Stimulated activated CD8-positive, alpha-beta memory T cell treated with anti-CD3 and anti-CD28 coated beads, Interleukin-7, amount 100 ng/mL, for 24 hours (primary cell): ENCODE measurements around the gene KANSL3.
"Not testable (repeated sequence)": the region's sequence is repeated elsewhere in the genome, so short reads cannot be mapped to it uniquely, and the experiment has no call there.

Source experiments
- DNase-seq: peaks from one replicate; pipeline ENCODE4 v3.0.0-alpha.2; 2020; ENCODE audit warnings: low read depth

Gene KANSL3

DNA sequence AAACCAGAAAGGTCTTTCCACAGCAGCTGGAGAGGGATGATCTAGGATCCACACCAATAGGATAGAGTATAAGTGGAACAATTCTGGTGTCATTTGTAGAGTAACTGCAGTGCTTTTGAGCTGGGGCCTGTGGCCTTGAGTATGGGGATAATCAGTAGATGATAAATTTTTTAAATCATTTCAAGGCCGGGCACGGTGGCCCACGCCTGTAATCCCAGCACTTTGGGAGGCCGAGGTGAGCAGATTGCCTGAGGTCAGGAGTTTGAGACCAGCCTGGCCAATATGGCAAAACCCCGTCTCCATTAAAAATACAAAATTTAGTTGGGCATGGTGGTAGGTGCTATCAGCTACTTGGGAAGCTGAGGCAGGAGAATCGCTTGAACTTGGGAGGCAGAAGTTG lies 80.7 kb downstream of the KANSL3 start:
- DNase-seq = not testable (repeated sequence)

DNA sequence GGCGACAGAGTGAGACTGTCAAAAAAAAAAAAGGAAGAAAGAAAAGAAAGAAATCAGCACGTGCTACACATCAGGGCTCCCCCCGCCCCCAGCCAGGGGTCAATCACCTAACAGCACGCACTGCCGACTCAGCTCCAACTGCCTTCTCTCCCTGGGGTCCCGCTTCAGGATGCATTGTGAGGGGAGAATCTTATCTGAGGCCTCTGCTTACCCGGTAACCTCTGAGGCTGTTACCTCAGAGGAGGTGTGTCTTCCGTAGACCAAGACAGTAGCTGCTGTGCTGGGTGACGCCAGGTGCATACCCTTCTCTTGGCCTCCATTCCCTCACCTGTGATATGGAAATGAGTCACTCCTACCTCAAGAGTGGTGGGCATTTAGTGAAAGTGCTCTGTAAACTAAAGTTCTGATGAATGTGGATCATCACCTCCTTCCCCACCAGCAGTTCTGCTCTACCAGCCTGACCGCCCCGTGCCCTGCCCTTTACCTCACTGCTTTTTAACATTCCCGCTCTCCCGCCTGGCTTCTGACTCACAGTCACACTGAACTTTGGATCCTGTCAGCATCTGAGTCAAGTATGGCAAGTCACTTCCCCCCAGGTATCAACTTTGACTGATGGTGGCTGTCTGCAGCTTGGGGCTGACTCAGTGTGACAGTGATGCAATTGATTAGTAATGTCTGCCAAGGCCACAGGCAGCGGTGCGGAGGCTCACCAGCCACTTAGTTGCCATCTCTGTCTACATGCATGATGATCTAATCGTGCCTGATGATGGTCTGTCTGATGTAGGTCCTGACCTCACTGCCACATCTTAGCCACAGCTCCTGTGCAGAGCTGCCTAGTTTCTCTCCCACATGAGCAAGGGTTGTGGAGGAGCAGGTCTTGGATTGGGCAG lies 81.4 kb downstream of the KANSL3 start:
- DNase-seq = no peak

DNA sequence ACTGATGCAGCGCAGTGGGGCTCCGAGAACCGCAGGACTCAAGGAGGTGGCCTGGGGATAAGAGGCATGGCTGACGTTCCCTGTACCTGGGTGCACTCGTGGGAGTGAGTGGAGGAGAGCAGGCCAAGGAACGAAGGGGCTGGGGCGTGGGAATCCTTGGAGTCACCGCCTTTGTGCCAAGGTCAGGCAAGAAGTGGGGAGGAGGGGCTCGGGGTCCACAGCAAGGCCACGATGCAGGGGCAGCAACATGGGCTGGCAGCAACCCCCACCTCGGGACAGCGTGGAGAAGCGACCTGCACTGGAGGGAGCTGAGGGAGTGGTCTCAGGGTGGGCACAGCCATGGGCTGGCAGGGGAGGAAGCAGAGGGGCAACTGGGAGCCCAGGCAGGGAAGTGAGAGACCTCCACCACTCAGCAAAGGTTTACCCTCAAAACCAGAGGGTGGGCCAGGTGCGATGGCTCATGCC lies 82.9 kb downstream of the KANSL3 start:
- DNase-seq = no peak

DNA sequence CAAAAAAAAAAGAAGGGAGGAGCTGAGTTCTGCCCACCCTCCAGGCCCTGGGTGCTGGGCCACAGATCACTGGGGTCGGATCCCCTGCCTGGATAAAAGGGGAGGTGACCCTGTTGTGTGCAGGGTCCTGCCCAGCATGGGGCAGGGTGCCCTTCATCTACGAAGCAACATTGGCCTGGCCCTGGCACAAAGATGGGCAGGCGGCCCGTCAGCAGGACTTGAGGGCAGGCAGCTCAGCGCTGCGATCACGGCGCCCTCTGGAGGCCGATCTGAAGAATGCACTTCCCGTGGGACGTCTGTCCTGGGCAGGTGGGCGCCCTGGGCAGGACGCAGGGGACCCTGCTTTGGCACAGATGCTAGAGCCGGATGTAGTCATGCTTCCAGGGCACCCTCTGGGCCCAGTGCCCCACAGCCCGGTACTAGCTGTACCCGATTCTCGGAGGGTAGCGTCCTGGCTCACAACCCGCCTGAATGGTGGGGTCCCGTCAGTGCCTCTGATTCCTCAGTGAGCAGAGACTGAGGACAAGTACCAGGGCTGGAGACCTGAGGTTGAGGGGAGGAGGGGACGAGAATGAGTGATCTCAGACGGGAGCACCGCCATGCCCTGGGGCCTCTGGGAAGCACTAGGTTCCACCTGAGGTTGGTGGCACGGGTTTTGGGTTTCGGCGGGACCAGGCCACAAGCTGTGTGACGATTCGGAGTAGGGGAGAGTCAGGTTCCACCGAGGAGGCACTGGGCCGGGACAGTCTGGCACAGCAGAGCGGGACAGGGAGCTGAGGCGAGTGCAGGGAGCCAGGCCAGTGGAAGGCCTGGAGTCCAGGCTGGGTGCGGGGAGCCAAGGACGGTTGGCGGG lies 83.6 kb downstream of the KANSL3 start:
- DNase-seq = no peak

DNA sequence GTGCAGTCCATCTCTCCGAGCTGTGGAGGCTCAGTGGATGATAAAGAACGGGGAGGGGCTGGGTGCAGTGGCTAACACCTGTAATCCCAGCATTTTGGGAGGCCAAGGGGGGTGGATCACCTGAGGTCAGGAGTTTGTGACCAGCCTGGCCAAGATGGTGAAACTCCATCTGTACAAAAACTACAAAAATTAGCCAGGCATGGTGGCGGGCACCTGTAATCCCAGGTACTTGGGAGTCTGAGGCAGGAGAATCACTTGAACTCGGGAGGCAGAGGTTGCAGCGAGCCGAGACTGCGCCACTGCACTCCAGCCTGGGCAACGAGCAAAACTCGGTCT lies 84.2 kb downstream of the KANSL3 start:
- not testable (repeated sequence) for DNase-seq

DNA sequence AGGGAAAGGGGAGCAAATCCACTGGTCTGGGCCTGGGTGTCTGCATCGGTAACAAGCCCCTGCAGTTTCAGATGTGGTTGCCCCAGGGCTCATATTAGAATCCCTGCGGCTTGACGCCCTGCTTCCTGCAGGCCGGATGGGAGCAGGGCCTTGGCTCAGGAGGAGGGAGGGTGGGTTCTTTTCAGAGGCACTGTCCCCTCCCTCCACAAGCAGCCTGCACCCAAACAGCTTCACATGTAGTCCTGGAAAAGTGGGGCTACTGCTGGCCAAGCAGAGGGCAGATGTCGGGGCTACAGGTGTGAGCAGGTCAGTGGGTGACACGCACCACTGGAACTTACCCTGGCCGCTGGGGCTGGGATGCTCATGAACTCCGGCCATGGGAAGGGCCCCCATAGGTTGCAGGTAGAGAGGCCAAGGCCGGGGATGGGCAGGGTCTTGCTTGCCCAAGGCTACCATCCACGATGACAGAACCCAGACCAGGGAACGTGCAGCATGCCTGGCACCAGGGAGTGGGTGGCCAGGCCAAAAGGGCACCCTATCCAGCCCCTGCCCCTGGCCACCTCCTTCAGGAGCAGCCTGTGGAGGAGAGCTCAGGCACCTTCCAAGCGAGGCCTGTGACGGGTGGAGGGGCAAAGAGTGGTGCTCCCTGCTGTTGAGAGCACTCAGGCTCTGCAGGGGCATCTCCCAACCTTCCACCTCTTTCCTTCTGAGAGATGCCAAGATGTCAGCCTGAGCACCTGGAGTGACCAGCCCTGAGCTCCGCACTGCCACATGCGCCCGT lies 84.7 kb downstream of the KANSL3 start:
- DNase-seq = no peak

DNA sequence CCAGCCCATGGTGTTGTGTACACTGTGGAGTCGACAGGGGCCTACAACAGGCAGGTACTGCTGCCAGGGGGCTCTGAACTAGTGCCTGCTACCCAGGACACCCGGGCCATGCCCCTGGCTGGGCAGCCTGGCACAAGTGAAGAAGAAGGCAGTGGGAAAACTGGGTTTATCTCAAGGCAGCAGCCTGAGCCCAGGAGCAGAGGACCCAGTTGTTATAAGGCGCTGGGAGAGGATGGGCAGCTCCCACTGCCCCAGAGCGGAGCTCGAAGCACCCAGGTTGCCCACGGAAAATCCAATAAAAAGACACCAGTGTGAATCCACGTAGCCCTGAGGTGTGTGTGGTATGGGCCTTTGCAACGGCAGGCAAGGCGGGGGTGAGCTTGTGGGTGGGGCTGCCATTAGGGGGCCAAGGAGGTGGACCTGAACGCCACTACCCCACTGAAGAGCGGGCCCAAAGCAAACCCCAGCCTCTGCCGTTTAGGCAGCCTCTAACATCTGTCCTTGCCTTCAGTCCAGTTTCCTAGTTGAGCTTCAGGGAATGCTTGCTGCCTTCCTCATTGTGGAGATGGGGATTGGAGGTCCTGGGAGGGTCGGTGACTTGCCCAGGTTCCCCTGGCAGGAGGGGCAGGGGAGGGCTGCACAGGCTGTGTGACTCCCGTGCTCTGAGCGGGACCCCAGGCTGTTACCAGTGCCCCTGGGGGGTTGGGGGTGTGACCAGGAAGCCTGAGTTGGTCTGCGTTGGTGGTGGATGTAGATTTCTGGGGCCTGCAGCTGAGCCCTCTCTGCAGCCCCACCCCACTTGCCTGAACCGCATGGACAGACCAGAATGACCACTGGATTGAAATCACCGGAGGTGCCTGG lies 85.6 kb downstream of the KANSL3 start:
- no peak for DNase-seq

DNA sequence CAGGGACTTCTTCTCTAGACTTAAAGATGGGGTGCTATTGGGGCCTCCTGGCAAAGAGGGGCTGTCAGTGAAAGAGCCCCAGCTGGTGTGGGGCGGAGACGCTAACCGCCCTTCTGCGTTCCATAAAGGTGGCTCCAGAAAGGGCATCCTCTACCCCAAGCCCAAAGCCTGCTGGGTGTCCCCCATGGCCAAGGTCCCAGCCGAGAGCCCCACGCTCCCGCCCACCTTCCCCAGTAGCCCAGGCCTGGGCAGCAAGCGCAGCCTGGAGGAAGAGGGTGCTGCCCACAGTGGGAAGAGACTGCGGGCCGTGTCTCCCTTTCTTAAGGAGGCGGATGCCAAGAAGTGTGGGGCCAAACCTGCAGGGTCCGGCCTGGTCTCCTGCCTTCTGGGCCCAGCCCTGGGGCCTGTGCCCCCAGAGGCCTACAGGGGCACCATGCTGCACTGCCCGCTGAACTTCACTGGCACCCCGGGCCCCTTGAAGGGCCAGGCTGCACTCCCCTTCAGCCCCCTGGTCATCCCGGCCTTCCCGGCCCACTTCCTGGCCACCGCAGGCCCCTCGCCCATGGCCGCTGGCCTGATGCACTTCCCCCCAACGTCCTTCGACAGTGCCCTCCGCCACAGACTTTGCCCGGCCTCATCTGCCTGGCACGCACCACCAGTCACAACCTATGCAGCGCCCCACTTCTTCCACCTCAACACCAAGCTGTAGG lies 86.4 kb downstream of the KANSL3 start:
- DNase-seq = no peak

DNA sequence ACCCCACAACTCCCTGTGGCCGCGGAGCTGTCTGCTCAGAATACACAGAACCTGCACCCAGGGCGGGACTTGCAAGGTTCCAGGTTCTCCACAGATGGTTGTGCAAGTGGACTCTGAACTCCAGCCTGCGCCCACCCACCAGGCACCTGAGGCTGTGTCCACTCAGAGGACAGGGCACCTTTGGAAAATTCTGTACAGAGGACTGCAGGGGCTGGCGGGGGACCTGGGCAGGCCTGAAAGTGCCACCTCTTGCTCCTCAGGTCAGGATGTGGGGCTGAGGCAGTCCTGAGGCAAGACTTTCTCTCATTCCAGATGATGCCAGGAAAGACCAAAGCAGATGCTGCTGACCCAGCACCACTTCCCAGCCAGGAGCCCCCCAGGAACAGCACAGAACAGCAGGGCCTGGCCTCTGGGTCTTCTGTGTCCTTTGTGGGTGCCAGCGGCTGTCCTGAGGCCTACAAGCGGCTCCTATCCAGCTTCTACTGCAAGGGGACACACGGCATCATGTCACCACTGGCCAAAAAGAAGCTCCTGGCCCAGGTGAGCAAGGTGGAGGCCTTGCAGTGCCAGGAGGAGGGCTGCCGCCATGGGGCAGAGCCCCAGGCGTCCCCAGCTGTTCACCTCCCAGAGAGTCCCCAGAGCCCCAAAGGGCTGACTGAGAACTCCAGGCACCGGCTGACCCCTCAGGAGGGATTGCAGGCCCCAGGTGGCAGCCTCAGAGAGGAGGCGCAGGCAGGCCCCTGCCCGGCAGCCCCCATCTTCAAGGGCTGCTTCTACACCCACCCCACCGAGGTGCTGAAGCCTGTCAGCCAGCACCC lies 87.1 kb downstream of the KANSL3 start:
- no peak for DNase-seq

DNA sequence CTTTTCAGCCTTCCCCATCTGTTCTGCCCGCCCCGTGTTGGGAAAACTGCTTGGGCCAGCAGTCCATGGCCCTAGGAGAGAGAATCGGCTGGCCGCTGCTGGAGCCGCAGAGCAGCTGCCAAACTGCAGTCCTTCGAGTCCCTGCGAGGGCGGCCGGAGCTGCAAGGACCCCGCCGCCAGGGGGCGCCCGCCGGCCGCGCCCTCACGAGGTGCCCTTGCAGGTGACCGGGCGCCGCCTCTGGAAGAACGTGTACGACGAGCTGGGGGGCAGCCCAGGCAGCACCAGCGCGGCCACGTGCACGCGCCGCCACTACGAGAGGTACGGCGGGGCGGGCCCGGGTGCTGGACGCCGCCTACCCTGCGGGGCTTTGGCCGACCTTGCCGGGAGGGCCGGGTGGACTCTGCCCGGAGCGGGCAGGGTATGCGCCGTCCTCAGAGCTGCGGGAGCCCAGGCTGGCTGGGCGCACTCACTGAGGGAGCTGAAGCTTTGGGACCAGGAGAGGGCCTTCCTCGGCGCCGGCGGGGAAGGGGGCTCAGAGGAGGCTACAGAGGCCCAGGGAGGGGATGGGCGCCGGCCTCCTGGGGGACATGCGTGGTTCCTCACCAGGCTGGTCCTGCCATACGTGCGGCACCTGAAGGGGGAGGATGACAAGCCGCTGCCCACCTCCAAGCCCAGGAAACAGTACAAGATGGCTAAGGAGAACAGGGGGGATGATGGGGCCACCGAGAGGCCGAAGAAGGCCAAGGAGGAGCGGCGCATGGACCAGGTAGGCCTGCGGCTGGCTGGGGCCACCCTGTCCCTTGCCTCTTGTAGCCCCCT lies 87.9 kb downstream of the KANSL3 start:
- DNase-seq = no peak

DNA sequence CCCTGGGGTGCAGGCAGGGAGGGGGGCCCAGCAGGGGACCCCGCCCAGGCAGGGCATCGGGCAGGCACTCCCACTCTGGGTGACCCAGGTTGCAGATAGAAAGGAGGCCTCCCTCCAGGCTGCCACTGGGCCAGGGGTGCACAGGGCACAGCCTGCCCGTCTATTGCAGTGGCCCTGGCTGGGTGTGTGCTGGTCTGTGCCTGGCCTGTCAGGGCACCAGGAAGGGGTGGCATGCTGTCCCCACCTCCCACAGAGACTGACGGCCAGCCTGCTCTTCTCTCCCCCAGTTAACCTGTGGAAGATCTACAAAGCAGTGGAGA lies 88.7 kb downstream of the KANSL3 start:
- no peak for DNase-seq

DNA sequence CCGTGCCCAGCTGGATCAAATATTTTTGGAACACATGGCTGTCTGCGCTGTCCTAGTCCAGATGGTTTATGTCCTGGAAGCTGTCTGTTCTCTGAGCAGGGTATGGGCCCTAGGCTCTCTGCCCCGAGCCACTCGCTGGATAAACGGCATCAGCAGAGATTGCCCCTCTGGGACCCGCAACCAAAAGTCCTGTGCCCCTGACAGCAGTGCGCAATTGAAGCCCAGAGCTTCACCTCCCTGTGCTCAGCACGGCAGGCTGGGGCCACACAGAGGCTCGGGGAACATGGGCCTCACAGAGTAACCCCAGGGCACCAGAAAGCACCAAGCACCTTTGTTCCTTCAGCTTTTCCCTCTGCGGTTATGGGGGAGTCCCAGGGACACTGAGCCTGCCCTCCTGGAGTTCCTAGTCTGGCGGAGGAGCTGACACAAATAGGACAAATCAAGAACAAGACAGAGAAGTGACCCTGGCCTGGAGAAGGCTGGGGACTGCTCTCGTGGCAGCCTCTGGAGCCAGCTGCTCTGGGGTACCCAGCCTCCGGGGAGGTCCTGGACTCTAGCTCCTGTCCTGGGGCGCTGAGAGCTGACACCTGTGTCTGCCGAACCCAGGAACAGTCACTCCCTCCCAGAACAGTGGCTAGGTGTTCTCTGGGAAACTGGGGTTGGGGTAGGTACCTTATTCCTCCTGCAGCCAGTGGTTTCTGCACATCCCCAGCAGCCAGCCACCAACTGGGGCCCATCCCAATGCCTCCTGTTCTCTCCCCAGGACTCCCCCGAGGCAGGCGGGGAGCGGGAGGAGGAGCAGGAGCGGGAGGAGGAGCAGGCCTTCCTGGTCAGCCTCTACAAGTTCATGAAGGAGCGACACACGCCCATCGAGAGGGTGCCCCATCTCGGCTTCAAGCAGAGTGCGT lies 89.3 kb downstream of the KANSL3 start:
- DNase-seq = no peak

DNA sequence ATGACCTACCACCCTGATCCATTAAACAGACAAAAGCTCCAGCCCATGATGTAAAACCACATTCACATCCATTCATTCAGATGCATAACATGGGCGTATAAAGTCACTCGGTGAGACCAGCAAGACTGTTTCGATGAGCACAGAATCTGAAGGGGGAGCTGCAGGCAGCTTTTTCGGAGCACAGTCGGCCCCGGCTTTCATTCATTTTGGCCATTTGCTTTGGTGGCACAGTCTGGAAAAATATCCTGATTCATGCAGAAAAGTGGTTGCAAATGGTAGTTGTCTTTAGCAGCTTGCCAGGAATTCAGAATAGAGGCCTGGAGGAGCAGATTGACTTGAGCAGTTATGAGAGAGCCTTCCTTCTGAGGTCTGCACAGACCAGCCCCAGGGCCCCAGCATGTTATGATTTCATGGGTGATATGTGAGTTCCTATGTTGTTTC lies 90.4 kb downstream of the KANSL3 start:
- DNase-seq = no peak

DNA sequence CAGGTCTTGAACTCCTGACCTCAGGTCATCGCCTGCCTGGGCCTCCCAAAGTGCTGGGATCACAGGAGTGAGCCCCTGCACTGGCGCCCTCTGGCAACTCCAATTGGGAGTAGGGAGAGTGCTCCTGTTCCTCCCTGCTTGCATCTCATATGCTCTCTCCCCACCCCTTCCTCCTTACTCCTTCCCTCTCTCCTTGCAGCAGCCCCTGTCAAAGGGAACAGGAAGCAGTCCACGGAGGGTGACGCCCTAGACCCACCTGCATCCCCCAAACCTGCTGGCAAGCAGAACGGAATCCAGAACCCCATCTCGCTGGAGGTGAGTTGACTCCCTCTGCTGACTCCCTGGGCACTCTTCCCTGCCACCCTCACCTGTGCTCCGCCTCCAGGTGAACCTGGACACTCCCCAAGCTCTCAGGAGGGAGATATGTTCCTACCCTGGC lies 90.9 kb downstream of the KANSL3 start:
- DNase-seq = no peak

DNA sequence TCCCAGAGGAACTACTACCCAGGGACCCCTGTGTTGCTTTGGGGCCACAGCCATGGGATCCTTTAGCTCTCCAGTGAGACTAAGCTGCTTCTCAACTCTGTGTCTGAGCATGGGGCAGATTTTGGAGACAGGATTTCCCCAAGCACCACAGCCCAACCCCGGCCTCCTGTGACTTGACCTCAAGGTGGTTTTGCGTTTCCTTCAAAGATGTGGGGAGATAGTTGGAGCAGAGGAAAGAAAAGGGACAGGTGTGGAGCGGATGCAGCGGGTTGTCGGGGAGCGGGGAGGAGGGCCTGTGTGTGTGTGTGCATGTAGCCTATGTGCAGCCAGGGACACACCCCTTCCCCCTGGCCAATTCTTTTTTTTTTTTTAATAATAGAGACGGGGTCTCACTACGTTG lies 91.3 kb downstream of the KANSL3 start:
- no peak for DNase-seq

DNA sequence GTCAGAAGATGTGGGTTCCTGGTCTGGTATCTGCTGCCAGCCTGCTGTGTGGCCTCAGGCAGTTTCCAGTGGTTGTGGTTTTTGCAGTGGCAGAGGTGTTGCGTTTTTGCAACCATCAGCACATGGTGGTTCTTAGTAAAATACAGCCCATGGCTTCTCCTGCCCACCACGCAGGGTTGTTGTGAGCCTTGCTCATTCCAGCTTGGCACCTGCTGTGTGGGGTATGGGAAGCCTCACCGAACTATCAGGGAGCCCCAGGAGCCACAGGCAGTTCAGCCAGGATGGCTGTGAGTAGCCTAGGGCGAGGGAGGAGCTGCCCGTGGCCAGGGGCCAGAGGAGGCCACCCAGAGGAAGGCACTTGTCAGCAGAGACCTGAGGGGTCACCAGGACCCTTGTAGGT lies 91.8 kb downstream of the KANSL3 start:
- no peak for DNase-seq
